Stomach (tissue), 4 donors: Measurements from ENCODE around the gene HP1BP3.

Source experiments
- CTCF ChIP-seq, 7 experiments: fragments of 450-650 bp in 4 of 7; fragments of 200-600 bp in 3 of 7; sonication (generic) in 3 of 7; IDR thresholded peaks; one replicate each; pipeline ENCODE4 v1.5.1; 2016 to 2019; ENCODE audit warnings: antibody characterized with exemption in 7 of 7, control low read depth in 2 of 7, mild to moderate bottlenecking in 1 of 7
- EP300 ChIP-seq: sonication (generic); formaldehyde crosslinking; IDR thresholded peaks from one replicate; pipeline ENCODE4 v1.6.1; 2017; ENCODE audit warnings: antibody characterized with exemption
- POLR2A ChIP-seq, 4 donors: fragments of 450-650 bp; IDR thresholded peaks; one replicate each; pipeline ENCODE4 v1.6.1; 2016; ENCODE audit warnings: antibody characterized with exemption in 4 of 4, control low read depth in 2 of 4, mild to moderate bottlenecking in 1 of 4, moderate library complexity in 1 of 4
- POLR2AphosphoS5 ChIP-seq, 3 donors: sonication (generic); formaldehyde crosslinking; IDR thresholded peaks; one replicate each; pipeline ENCODE4 v1.6.1; 2016; ENCODE audit warnings: antibody characterized with exemption in 3 of 3

GRCh38 chr1:20836230-20836629, 49.1 kb upstream of the HP1BP3 start:
- no peak for TF ChIP-seq CTCF (IDR thresholded peaks at IDR 0.05)
- no peak for TF ChIP-seq POLR2A (IDR thresholded peaks at IDR 0.05)
- TF ChIP-seq EP300, result no peak
- TF ChIP-seq POLR2AphosphoS5 (IDR thresholded peaks at IDR 0.05), result no peak
